Activated T-cell treated with anti-CD3 and anti-CD28 coated beads, Interleukin-2, amount 50 U/mL, for 72 hours (primary cell): ENCODE measurements around the gene TMEM218. TPM values are rescaled to one million over a fixed set of nuclear protein-coding genes. Genes with fewer than 3 reads are reported as not detected.

Experiments
- ATAC-seq, 2 donors: fragments of 150-1000 bp; cut with Tn5 transposase; replicated peaks in 1 of 2; 2 replicates each; pipeline ENCODE4 v1.10.0; 2021; ENCODE audit warnings: moderate library complexity in 2 of 2, mild to moderate bottlenecking in 1 of 2
- DNase-seq, 2 donors: peaks; one replicate each; pipeline ENCODE4 v3.0.0; 2021 to 2022; ENCODE audit warnings: mixed read lengths in 1 of 2
- H3K27ac Mint-ChIP-seq: one replicate; pipeline ENCODE4 v1.8.0; 2022; ENCODE audit warnings: mild to moderate bottlenecking, moderate library complexity, mixed read lengths
- H3K27me3 Mint-ChIP-seq: one replicate; pipeline ENCODE4 v1.8.0; 2022; ENCODE audit warnings: low read depth, mixed read lengths
- H3K36me3 Mint-ChIP-seq, 2 donors: one replicate each; pipeline ENCODE4 v1.8.0; 2022; ENCODE audit warnings: mixed read lengths in 2 of 2, mild to moderate bottlenecking in 1 of 2; ENCODE audit not compliant: insufficient read depth in 2 of 2
- H3K4me1 Mint-ChIP-seq: one replicate; pipeline ENCODE4 v1.8.0; 2022; ENCODE audit warnings: low read depth, mixed read lengths
- H3K4me3 Mint-ChIP-seq, 2 donors: one replicate each; pipeline ENCODE4 v1.8.0; 2022; ENCODE audit warnings: mild to moderate bottlenecking in 2 of 2, mixed read lengths in 2 of 2, moderate library complexity in 2 of 2
- H3K9me3 Mint-ChIP-seq, 2 donors: one replicate each; pipeline ENCODE4 v1.8.0; 2022; ENCODE audit warnings: mixed read lengths in 2 of 2
- total RNA-seq, 2 donors: library from RNA; stranded (reverse); gene quantifications; one replicate each; pipeline ENCODE4 v1.2.3, GENCODE V29; 2022

TMEM218 gene
- total RNA-seq, 2 donors from 2014 or later, result 14.6 to 18.4 TPM

GRCh38 chr11:125141686-125142535, 30.5 kb upstream of the TMEM218 start:
- H3K27me3 Mint-ChIP-seq, result peaks cover 24% of the 10 kb centered on the region
- H3K4me1 Mint-ChIP-seq, result peaks cover 6% of the 10 kb centered on the region
- no peaks in the 10 kb centered on the region for H3K36me3 Mint-ChIP-seq
- no peaks in the 10 kb centered on the region for H3K9me3 Mint-ChIP-seq
- DNase-seq, result peak; percentile 57 to 63
- H3K27ac Mint-ChIP-seq, result no peak overlapping the region
- peak; percentile 77 to 83 for ATAC-seq
- no peak overlapping the region for H3K4me3 Mint-ChIP-seq

DNA sequence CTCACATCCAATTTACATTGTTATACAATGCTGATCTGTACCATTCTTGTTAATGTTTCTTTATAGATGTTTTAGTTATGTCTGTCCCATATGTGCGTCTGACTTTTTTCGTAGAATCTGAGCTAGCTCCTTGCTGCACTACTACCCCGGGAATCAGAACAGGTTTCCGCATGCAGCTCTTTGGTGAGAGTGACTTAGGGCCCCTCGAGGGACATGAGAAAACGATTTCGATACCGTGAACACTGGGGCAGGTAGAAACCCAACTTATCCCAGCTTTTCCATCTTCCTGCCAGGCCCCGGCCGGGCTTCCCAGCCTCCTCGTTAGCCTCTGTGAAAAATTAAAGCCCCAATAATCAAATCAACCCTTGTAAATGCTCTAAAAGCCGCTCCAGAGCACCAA, 29.8 kb upstream of the TMEM218 start:
- Mint-ChIP-seq H3K9me3 (no peaks in the 10 kb centered on the region), H3K27ac (no peak overlapping the region), H3K4me3 (no peak overlapping the region), H3K27me3 (peaks cover 27% of the 10 kb centered on the region), H3K4me1 (peaks cover 6% of the 10 kb centered on the region), H3K36me3 (no peaks in the 10 kb centered on the region)
- no peak for DNase-seq
- ATAC-seq, result no peak

DNA sequence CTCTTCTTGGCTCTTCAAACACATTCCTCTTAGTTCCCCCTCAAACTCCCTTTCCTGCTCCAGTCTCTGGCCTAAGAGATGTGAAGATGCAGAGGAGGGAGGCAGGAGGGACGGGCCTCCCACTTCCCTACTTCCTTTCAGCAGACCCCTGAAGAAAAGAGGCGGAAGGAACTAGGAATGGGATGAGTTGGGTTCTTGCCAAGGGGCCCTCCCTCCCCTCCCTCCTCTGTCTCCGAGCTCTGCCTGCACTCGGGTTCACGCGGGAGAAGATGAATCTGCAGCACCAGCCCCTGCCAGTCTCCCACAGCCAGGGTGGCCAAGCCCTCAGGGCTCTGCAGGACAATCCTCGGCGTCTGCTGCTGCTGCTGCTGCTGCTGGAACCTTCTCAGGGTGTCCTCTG, 28.8 kb upstream of the TMEM218 start:
- H3K4me1 Mint-ChIP-seq, result peaks cover 6% of the 10 kb centered on the region
- ATAC-seq (no peak), DNase-seq (no peak)
- H3K9me3 Mint-ChIP-seq, result no peaks in the 10 kb centered on the region
- no peaks in the 10 kb centered on the region for H3K36me3 Mint-ChIP-seq
- no peak overlapping the region for H3K4me3 Mint-ChIP-seq
- H3K27ac Mint-ChIP-seq, result no peak overlapping the region
- peaks cover 32% of the 10 kb centered on the region for H3K27me3 Mint-ChIP-seq

DNA sequence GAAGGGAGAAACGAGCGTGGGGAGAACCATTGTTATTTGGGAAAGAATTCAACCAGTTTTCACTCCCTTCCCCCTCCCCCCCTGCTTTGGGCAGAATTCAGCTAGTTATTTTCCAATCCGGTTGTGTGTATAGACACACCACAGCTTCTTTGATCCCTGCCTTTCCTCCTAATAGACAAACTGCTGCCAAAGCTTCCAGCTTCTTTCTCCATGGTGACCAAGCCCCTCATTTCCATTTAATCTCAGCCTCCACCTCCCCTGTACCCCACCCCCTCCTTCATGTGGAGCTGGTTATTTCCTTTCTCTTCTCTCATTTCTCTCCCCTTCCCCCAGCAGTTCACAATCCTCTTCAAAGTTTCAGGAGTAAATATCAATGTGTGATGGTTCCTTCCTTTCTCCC, 28.4 kb upstream of the TMEM218 start:
- Mint-ChIP-seq H3K9me3 (no peaks in the 10 kb centered on the region), H3K27ac (no peak overlapping the region)
- no peak for ATAC-seq

GRCh38 chr11:125138966-125139365, 27.5 kb upstream of the TMEM218 start:
- Mint-ChIP-seq H3K27ac (no peak overlapping the region), H3K27me3 (peaks cover 43% of the 10 kb centered on the region)
- no peak for DNase-seq

More for the DNA sequence above, 28.4 kb upstream of the TMEM218 start:
- Mint-ChIP-seq H3K4me3 (no peak overlapping the region), H3K4me1 (peaks cover 6% of the 10 kb centered on the region), H3K27me3 (peaks cover 36% of the 10 kb centered on the region), H3K36me3 (no peaks in the 10 kb centered on the region)
- no peak for DNase-seq

DNA sequence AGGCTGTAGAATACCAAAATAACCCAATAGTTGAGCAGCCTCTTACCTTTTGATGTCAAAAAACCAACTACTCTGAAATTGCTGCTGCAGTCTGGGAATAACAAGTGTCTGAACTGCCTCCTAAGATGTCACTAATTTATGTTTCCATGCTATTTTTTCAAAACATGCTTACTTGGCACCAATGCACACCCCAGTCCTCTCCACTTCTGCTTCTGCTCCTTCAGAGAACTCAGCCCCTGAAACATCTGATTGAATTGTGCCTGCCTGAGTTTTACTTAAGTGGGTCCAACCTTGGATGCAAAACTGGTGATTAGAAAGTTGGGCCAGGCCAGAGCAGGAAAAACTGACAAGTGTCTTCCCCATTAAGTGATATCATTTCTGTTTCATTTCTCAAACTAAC, 24.6 kb upstream of the TMEM218 start:
- Mint-ChIP-seq H3K4me1 (no peaks in the 10 kb centered on the region), H3K27ac (no peak overlapping the region), H3K36me3 (no peaks in the 10 kb centered on the region), H3K9me3 (no peaks in the 10 kb centered on the region), H3K4me3 (no peak overlapping the region), H3K27me3 (peaks cover 43% of the 10 kb centered on the region)
- no peak for DNase-seq
- no peak for ATAC-seq

More at GRCh38 chr11:125138966-125139365, 27.5 kb upstream of the TMEM218 start:
- no peaks in the 10 kb centered on the region for H3K9me3 Mint-ChIP-seq
- no peak overlapping the region for H3K4me3 Mint-ChIP-seq
- ATAC-seq, result no peak
- no peaks in the 10 kb centered on the region for H3K36me3 Mint-ChIP-seq
- H3K4me1 Mint-ChIP-seq, result peaks cover 6% of the 10 kb centered on the region

DNA sequence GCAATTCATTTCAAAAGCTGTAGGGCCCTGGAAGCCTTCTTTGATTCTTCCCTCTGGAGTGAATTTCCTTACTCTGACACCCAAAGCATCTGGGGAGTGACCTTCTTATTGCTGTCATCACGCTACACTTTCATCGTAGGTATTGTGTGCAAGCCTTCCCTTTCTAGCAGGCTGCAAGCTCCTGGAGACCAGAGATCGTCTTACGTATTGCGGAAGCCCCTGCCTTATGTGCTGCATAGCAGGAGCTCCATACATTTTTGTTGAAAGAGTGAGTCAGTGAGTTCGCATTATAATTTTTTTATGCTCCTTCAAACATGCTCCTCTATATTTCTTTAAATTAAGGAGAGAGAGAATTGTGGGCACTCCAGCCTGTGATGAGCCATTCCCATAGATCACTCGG, 21.2 kb upstream of the TMEM218 start:
- H3K4me3 Mint-ChIP-seq, result no peak overlapping the region
- peaks cover 0 to 1% of the 10 kb centered on the region in 2 donors for H3K36me3 Mint-ChIP-seq
- DNase-seq, result no peak
- peaks cover 51% of the 10 kb centered on the region for H3K27me3 Mint-ChIP-seq
- H3K9me3 Mint-ChIP-seq, result no peaks in the 10 kb centered on the region
- H3K4me1 Mint-ChIP-seq, result peaks cover 8% of the 10 kb centered on the region
- H3K27ac Mint-ChIP-seq, result no peak overlapping the region
- ATAC-seq, result no peak

- Mint-ChIP-seq H3K9me3 (no peaks in the 10 kb centered on the region), H3K4me1 (peaks cover 8% of the 10 kb centered on the region), H3K36me3 (peaks cover 0 to 1% of the 10 kb centered on the region in 2 donors), H3K27me3 (peaks cover 56% of the 10 kb centered on the region), H3K27ac (no peak overlapping the region), H3K4me3 (no peak overlapping the region)
- no peak for ATAC-seq
- no peak for DNase-seq
Observed at GRCh38 chr11:125132071-125132470, 20.6 kb upstream of the TMEM218 start.

- peaks cover 0 to 1% of the 10 kb centered on the region in 2 donors for H3K36me3 Mint-ChIP-seq
- H3K27ac Mint-ChIP-seq, result no peak overlapping the region
- H3K27me3 Mint-ChIP-seq, result peaks cover 61% of the 10 kb centered on the region
- H3K4me3 Mint-ChIP-seq, result no peak overlapping the region
- H3K9me3 Mint-ChIP-seq, result no peaks in the 10 kb centered on the region
- ATAC-seq (no peak), DNase-seq (no peak)
- peaks cover 8% of the 10 kb centered on the region for H3K4me1 Mint-ChIP-seq
Observed at GRCh38 chr11:125129316-125129993, 18.0 kb upstream of the TMEM218 start.

DNA sequence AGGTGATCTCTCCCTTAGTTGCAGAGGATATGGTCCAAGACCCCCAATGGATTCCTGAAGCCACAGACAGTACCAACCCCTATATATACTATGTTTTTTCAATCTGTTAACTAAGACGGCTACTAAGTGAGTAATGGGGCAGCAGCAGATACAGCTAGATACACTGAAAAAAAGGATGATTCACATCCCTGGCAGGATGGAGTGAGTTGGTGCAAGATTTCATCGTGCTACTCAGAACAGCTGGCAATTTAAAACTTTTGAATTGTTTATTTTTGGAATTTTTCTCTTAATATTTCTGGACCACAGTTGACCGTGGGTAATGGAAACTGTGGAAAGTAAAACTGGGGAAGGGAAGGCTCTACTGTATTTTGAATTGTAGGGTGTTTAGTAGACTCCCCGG, 17.0 kb upstream of the TMEM218 start:
- Mint-ChIP-seq H3K9me3 (no peaks in the 10 kb centered on the region), H3K4me1 (peaks cover 8% of the 10 kb centered on the region), H3K27ac (no peak overlapping the region), H3K36me3 (peaks cover 0 to 1% of the 10 kb centered on the region in 2 donors), H3K27me3 (peaks cover 57% of the 10 kb centered on the region), H3K4me3 (no peak overlapping the region)
- ATAC-seq (peak; percentile 68 to 75), DNase-seq (no peak)

DNA sequence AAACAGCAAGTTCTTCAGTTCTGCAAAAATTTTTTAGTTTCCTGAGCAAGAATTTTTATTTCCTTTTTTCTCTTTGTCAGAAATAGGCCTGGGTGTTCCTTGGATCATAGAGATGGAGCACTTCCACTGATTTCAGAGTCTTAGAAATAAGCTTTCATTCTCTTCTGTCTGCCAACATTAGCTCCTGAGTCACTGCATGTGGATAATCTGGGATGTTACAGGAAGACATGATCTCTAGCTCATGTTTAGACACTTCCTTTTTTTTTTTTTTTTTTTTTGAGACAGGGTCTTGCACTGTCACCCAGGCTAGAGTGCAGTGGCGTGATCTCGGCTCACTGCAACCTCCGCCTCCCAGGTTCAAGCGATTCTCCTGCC, 13.2 kb upstream of the TMEM218 start:
- no peak for DNase-seq
- H3K36me3 Mint-ChIP-seq, result no peaks in the 10 kb centered on the region
- no peak overlapping the region for H3K4me3 Mint-ChIP-seq
- no peaks in the 10 kb centered on the region for H3K9me3 Mint-ChIP-seq
- H3K27me3 Mint-ChIP-seq, result peaks cover 52% of the 10 kb centered on the region
- peaks cover 8% of the 10 kb centered on the region for H3K4me1 Mint-ChIP-seq
- H3K27ac Mint-ChIP-seq, result no peak overlapping the region
- no peak for ATAC-seq

DNA sequence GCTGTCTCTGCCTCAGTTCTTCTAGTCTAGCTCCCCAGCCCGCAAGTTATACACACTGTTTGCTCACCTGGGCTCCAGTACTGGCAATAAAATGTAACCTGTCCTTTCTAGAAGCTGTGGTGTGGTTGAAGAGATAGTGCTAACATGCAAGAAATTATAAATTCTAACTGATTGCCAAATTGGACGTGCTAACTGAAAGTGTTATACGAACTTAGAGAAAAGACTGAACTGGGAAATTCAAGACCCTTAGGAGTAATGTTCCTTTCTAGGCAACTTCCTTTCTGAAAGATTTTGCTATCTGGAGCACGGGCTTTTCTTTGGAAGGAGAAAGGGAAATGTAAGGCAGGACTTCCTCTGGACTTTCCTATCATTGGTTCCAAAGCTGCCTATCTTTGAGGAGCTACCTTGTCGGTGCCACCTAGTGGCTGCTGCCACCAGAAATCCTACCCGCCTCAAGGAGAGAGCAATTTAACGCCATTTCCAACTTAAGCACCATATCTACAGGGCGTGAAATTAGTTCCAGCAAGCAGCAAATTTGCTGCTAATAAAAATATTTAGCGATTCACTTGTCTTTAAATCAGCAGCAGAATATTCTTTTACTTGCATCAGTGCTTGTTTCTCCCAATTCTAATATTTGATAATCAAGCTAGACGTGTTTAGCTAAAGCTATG, 12.7 kb upstream of the TMEM218 start:
- ATAC-seq, result peak; percentile 71 to 73
- Mint-ChIP-seq H3K27ac (no peak overlapping the region), H3K4me1 (peaks cover 4% of the 10 kb centered on the region), H3K9me3 (no peaks in the 10 kb centered on the region), H3K36me3 (no peaks in the 10 kb centered on the region), H3K4me3 (peak overlapping the region in 1 of 2 donors; percentile 18), H3K27me3 (peaks cover 49% of the 10 kb centered on the region)
- DNase-seq, result peak; percentile 31 to 40
